IMR-90 (cell line): ENCODE measurements around the gene ARHGEF37. TPM values are rescaled to one million over a fixed set of nuclear protein-coding genes. Genes with fewer than 3 reads are reported as not detected.

Experiments
- ATAC-seq: fragments of 200-7000 bp; cut with Tn5 transposase; 2 replicates; pipeline ENCODE4 v1.9.1; 2020; ENCODE audit warnings: low read depth, mild to moderate bottlenecking, moderate library complexity
- BruUV-seq: library from RNA; stranded (reverse); fragments of 400-500 nt; replicated peaks from 2 replicates; lab custom pipeline; 2021; lab: Mats Ljungman, UMichigan
- CTCF ChIA-PET: fragments of 300-600 bp; formaldehyde crosslinking; extraction: SDS; loops from one replicate; lab custom pipeline; 2021; ENCODE audit warnings: antibody characterized with exemption; lab: Yijun Ruan, JAX
- POLR2A ChIA-PET: fragments of 300-600 bp; sonication (Branson Sonifier 250); formaldehyde crosslinking; loops from one replicate; lab custom pipeline; 2022; ENCODE audit warnings: antibody characterized with exemption; ENCODE audit not compliant: unreplicated experiment; lab: Charles Lee
- DNase-seq: peaks from one replicate; pipeline ENCODE4 v3.0.0; 2013
- H2AFZ ChIP-seq: replicated peaks from 2 replicates; pipeline ENCODE3; 2013; ENCODE audit warnings: low read length, mild to moderate bottlenecking; ENCODE audit not compliant: poor library complexity
- H2AK5ac ChIP-seq: 2 replicates; pipeline ENCODE4 v1.6.1; 2013; ENCODE audit warnings: low read depth, low read length, inconsistent platforms
- H2AK9ac ChIP-seq: replicated peaks from 2 replicates; pipeline ENCODE3; 2013; ENCODE audit warnings: mild to moderate bottlenecking, low read depth, low read length, moderate library complexity; ENCODE audit not compliant: poor library complexity
- H2BK120ac ChIP-seq: 2 replicates; pipeline ENCODE4 v1.6.1; 2013; ENCODE audit warnings: low read depth, low read length, inconsistent platforms
- H2BK15ac ChIP-seq: 3 replicates; pipeline ENCODE4 v1.6.1; 2013; ENCODE audit warnings: low read depth, low read length, inconsistent platforms
- H2BK20ac ChIP-seq: 2 replicates; pipeline ENCODE4 v1.6.1; 2013; ENCODE audit warnings: low read depth, mild to moderate bottlenecking, inconsistent platforms, low read length, moderate library complexity
- H2BK5ac ChIP-seq: 2 replicates; pipeline ENCODE4 v1.6.1; 2013; ENCODE audit warnings: mild to moderate bottlenecking, low read depth, low read length, inconsistent platforms; ENCODE audit not compliant: poor library complexity, severe bottlenecking
- H3K14ac ChIP-seq: replicated peaks from 2 replicates; pipeline ENCODE4 v1.6.1; 2013; ENCODE audit warnings: low read depth, low read length, inconsistent platforms
- H3K18ac ChIP-seq: 2 replicates; pipeline ENCODE4 v1.6.1; 2013; ENCODE audit warnings: low read depth, low read length, control low read depth
- H3K23ac ChIP-seq: 2 replicates; pipeline ENCODE4 v1.6.1; 2013; ENCODE audit warnings: low read depth, low read length, inconsistent platforms
- H3K27ac ChIP-seq: 2 replicates; pipeline ENCODE4 v1.5.1; 2013; ENCODE audit warnings: mild to moderate bottlenecking, control low read depth, low read length; ENCODE audit not compliant: insufficient read depth
- H3K27me3 ChIP-seq: 2 replicates; pipeline ENCODE4 v1.6.1; 2013; ENCODE audit warnings: low read length; ENCODE audit not compliant: control insufficient read depth, insufficient read depth
- H3K36me3 ChIP-seq: 2 replicates; pipeline ENCODE4 v1.6.1; 2013; ENCODE audit warnings: low read length, mixed read lengths; ENCODE audit not compliant: control insufficient read depth, insufficient read depth
- H3K4ac ChIP-seq: 2 replicates; pipeline ENCODE4 v1.6.1; 2013; ENCODE audit warnings: low read depth, low read length, inconsistent platforms
- H3K4me1 ChIP-seq: 2 replicates; pipeline ENCODE4 v1.6.1; 2013; ENCODE audit warnings: low read length, mixed read lengths; ENCODE audit not compliant: control insufficient read depth, insufficient read depth
- H3K4me2 ChIP-seq: 2 replicates; pipeline ENCODE4 v1.6.1; 2013; ENCODE audit warnings: low read depth, mild to moderate bottlenecking, control low read depth, low read length, moderate library complexity
- H3K4me3 ChIP-seq: 2 replicates; pipeline ENCODE4 v1.5.1; 2013; ENCODE audit warnings: low read depth, mild to moderate bottlenecking, control low read depth, low read length, moderate library complexity; ENCODE audit not compliant: insufficient read depth
- H3K56ac ChIP-seq: 2 replicates; pipeline ENCODE4 v1.6.1; 2013; ENCODE audit warnings: low read length, inconsistent platforms; ENCODE audit not compliant: insufficient read depth; ENCODE audit errors: extremely low read depth
- H3K79me1 ChIP-seq, 2 experiments: 2 replicates each; pipeline ENCODE4 v1.6.1; 2013; ENCODE audit warnings: low read length in 2 of 2, inconsistent platforms in 1 of 2, low read depth in 1 of 2
- H3K9ac ChIP-seq: 2 replicates; pipeline ENCODE4 v1.6.1; 2013; ENCODE audit warnings: low read depth, low read length, control low read depth
- H3K9me1 ChIP-seq: 2 replicates; pipeline ENCODE4 v1.6.1; 2013; ENCODE audit warnings: low read length, inconsistent platforms; ENCODE audit not compliant: insufficient read depth
- H3K9me3 ChIP-seq: 2 replicates; pipeline ENCODE4 v1.6.1; 2013; ENCODE audit warnings: low read length; ENCODE audit not compliant: control insufficient read depth, insufficient read depth
- H4K20me1 ChIP-seq: 2 replicates; pipeline ENCODE4 v1.6.1; 2013; ENCODE audit warnings: low read length, inconsistent platforms; ENCODE audit not compliant: insufficient read depth
- H4K5ac ChIP-seq: 2 replicates; pipeline ENCODE4 v1.6.1; 2013; ENCODE audit warnings: mild to moderate bottlenecking, low read depth, low read length, control low read depth
- H4K8ac ChIP-seq, 2 experiments: 2 replicates each; pipeline ENCODE4 v1.6.1; 2013; ENCODE audit warnings: low read depth in 2 of 2, low read length in 2 of 2, control low read depth in 1 of 2, inconsistent platforms in 1 of 2
- H4K91ac ChIP-seq: 2 replicates; pipeline ENCODE4 v1.6.1; 2013; ENCODE audit warnings: low read depth, low read length, inconsistent platforms; ENCODE audit not compliant: insufficient read depth
- CHD1 ChIP-seq: IDR thresholded peaks from 2 replicates; pipeline ENCODE4 v1.6.1; 2012; ENCODE audit warnings: low read depth, low read length, improper control_type of control experiment
- FOS ChIP-seq: fragments of 150-350 bp; IDR thresholded peaks from 2 replicates; pipeline ENCODE4 v1.6.1; 2016; ENCODE audit warnings: low read depth, low read length
- MAFK ChIP-seq: IDR thresholded peaks from 2 replicates; pipeline ENCODE4 v1.6.1; 2012; ENCODE audit warnings: low read depth, low read length, improper control_type of control experiment
- MAZ ChIP-seq: IDR thresholded peaks from 2 replicates; pipeline ENCODE4 v1.6.1; 2012; ENCODE audit warnings: low read depth, mild to moderate bottlenecking, low read length, improper control_type of control experiment, moderate library complexity, borderline replicate concordance
- MXI1 ChIP-seq: IDR thresholded peaks from 2 replicates; pipeline ENCODE4 v1.6.1; 2012; ENCODE audit warnings: low read depth, mild to moderate bottlenecking, low read length, moderate library complexity, borderline replicate concordance
- NFE2L2 ChIP-seq: fragments of 150-350 bp; IDR thresholded peaks from 2 replicates; pipeline ENCODE4 v1.6.1; 2016; ENCODE audit warnings: low read depth, mild to moderate bottlenecking, low read length
- POLR2A ChIP-seq: IDR thresholded peaks from 2 replicates; pipeline ENCODE4 v1.6.1; 2012; ENCODE audit warnings: mild to moderate bottlenecking, low read depth, low read length
- RFX5 ChIP-seq: IDR thresholded peaks from 2 replicates; pipeline ENCODE4 v1.8.0; 2012; ENCODE audit warnings: low read depth, mild to moderate bottlenecking, low read length, moderate library complexity
- SMC3 ChIP-seq: fragments of 150-350 bp; IDR thresholded peaks from 2 replicates; pipeline ENCODE4 v1.6.1; 2016; ENCODE audit warnings: low read depth, mild to moderate bottlenecking, antibody characterized with exemption, low read length, moderate library complexity
- WGBS, 2 experiments: methylation state at CpG; one replicate each; pipeline versions ENCODE4 v1.1.5 to v1.1.7; 2013; ENCODE audit warnings: missing lambda C conversion rate in 2 of 2; ENCODE audit not compliant: insufficient read length in 1 of 2; ENCODE audit errors: extremely low coverage in 2 of 2; 5-methylcytosine and 5-hydroxymethylcytosine counted together
- dilution Hi-C: fragments of 300-500 bp; cut with HindIII; formaldehyde crosslinking; loops from one replicate; pipeline ENCODE4 v1.14.3; 2018; ENCODE audit warnings: low sequenced_read_pairs; ENCODE audit not compliant: unreplicated experiment
- in situ Hi-C: fragments of 300-500 bp; cut with MboI; formaldehyde crosslinking; loops from 3 replicates; pipeline ENCODE4 v1.14.3; 2019; ENCODE audit warnings: low sequenced_read_pairs, inconsistent platforms, mixed read lengths
- intact Hi-C: fragments of 100-400 bp; cut with micrococcal nuclease; formaldehyde crosslinking; loops from 2 replicates; pipeline ENCODE4 v1.10.0; 2022
- polyA plus RNA-seq, 3 experiments: library from polyadenylated mRNA; depleted of rRNA; stranded (reverse); fragments of >200 nt; gene quantifications; 2 replicates each; pipeline ENCODE4 v1.2.3, GENCODE V29; 2012; ENCODE audit warnings: low replicate concordance in 1 of 3
- total RNA-seq: library from RNA; depleted of rRNA; stranded (reverse); fragments of >200 nt; gene quantifications from 2 replicates; pipeline ENCODE4 v1.2.3, GENCODE V29; 2012
- TF ChIP-seq, protein P1 (sequence below): fragments of 150-350 bp; IDR thresholded peaks from 2 replicates; pipeline ENCODE4 v1.6.1; 2017; ENCODE audit warnings: mild to moderate bottlenecking, antibody characterized with exemption, low read length, low read depth
- TF ChIP-seq, protein P2 (sequence below): fragments of 150-350 bp; IDR thresholded peaks from 2 replicates; pipeline ENCODE4 v1.6.1; 2016; ENCODE audit warnings: low read depth, mild to moderate bottlenecking, low read length, moderate library complexity, borderline replicate concordance

ARHGEF37 gene
- total and polyA plus RNA-seq, 2 of the 4 experiments (the other 2 are of a cell fraction), result 0.39 to 0.54 TPM

GRCh38 chr5:149651686-149652085 is 70.4 kb downstream of the ARHGEF37 start:
- Histone ChIP-seq H3K9ac (no peak overlapping the region), H2AK9ac (no peak overlapping the region), H4K5ac (no peak overlapping the region), H3K23ac (no peak overlapping the region), H4K91ac (no peak overlapping the region), H2BK15ac (no peak overlapping the region), H3K4me2 (no peak overlapping the region), H2AK5ac (no peak overlapping the region), H3K27ac (no peak overlapping the region), H4K20me1 (no peaks in the 10 kb centered on the region), H3K9me1 (no peaks in the 10 kb centered on the region), H3K36me3 (no peaks in the 10 kb centered on the region), H3K4me3 (no peak overlapping the region), H2BK5ac (no peak overlapping the region), H2BK20ac (no peak overlapping the region), H4K8ac (no peak overlapping the region), H2BK120ac (no peak overlapping the region), H3K14ac (no peak overlapping the region), H3K18ac (no peak overlapping the region), H3K79me1 (no peaks in the 10 kb centered on the region), H3K9me3 (peaks cover 3% of the 10 kb centered on the region), H3K4ac (no peak overlapping the region), H3K56ac (no peak overlapping the region), H3K4me1 (no peaks in the 10 kb centered on the region), H2AFZ (no peak overlapping the region), H3K27me3 (peaks cover 24% of the 10 kb centered on the region)
- TF ChIP-seq, protein P1, sequence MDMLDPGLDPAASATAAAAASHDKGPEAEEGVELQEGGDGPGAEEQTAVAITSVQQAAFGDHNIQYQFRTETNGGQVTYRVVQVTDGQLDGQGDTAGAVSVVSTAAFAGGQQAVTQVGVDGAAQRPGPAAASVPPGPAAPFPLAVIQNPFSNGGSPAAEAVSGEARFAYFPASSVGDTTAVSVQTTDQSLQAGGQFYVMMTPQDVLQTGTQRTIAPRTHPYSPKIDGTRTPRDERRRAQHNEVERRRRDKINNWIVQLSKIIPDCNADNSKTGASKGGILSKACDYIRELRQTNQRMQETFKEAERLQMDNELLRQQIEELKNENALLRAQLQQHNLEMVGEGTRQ, result no peak
- TF ChIP-seq MAZ (no peak), MAFK (no peak), SMC3 (no peak), POLR2A (no peak), MXI1 (no peak), FOS (no peak), NFE2L2 (no peak), CHD1 (no peak), RFX5 (no peak)
- TF ChIP-seq, protein P2, sequence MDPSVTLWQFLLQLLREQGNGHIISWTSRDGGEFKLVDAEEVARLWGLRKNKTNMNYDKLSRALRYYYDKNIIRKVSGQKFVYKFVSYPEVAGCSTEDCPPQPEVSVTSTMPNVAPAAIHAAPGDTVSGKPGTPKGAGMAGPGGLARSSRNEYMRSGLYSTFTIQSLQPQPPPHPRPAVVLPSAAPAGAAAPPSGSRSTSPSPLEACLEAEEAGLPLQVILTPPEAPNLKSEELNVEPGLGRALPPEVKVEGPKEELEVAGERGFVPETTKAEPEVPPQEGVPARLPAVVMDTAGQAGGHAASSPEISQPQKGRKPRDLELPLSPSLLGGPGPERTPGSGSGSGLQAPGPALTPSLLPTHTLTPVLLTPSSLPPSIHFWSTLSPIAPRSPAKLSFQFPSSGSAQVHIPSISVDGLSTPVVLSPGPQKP, result no peak
- dilution Hi-C loops (no loop called here), in situ Hi-C loops (no loop called here), intact Hi-C loops (no loop called here)
- CTCF ChIA-PET, result no interaction called here
- POLR2A ChIA-PET, result no interaction called here
- no peak for ATAC-seq
- WGBS, 2 experiments, result no CpG with 5 or more reads among the region's 1 CpG
- DNase-seq, result no peak
- no TSS peak for BruUV-seq
